HepG2 (cell line): Measurements from ENCODE around the gene ZNF3. TPM values are rescaled to one million over a fixed set of nuclear protein-coding genes. Genes with fewer than 3 reads are reported as not detected.

ENCODE experiments used
- ATF1 ChIP-seq: IDR thresholded peaks from 2 replicates; pipeline ENCODE4 v1.6.1; 2016; ENCODE audit warnings: mild to moderate bottlenecking, control low read depth
- BRCA1 ChIP-seq: sonication (generic); formaldehyde crosslinking; IDR thresholded peaks from 2 replicates; pipeline ENCODE4 v1.4.0; 2020; ENCODE audit warnings: missing genetic modification reagents
- GFI1 ChIP-seq: sonication (generic); formaldehyde crosslinking; IDR thresholded peaks from 2 replicates; pipeline ENCODE4 v1.5.0; 2020; ENCODE audit warnings: missing genetic modification reagents, mild to moderate bottlenecking, borderline replicate concordance
- HNRNPK ChIP-seq: fragments of 200-400 bp; formaldehyde crosslinking; IDR thresholded peaks from 2 replicates; pipeline ENCODE4 v1.6.1; 2018; ENCODE audit warnings: low read length, low read depth, moderate library complexity, mild to moderate bottlenecking; ENCODE audit not compliant: poor library complexity, severe bottlenecking
- HOXD1 ChIP-seq: sonication (generic); formaldehyde crosslinking; IDR thresholded peaks from 2 replicates; pipeline ENCODE4 v1.5.0; 2020; ENCODE audit warnings: missing genetic modification reagents
- KDM6A ChIP-seq: IDR thresholded peaks from 2 replicates; pipeline ENCODE4 v1.6.1; 2016; ENCODE audit warnings: low read depth
- KLF9 ChIP-seq: IDR thresholded peaks from 2 replicates; pipeline ENCODE4 v1.6.1; 2016; ENCODE audit warnings: low read depth
- NR3C1 ChIP-seq: sonication (generic); formaldehyde crosslinking; IDR thresholded peaks from 2 replicates; pipeline ENCODE4 v1.4.0; 2020; ENCODE audit warnings: missing genetic modification reagents
- PHF20 ChIP-seq: sonication (generic); formaldehyde crosslinking; IDR thresholded peaks from 2 replicates; pipeline ENCODE4 v1.5.0; 2020; ENCODE audit warnings: mild to moderate bottlenecking, missing genetic modification reagents
- POLR2AphosphoS5 ChIP-seq: IDR thresholded peaks from 2 replicates; pipeline ENCODE4 v1.6.1; 2012; ENCODE audit warnings: low read depth, low read length
- REST ChIP-seq, 2 experiments: IDR thresholded peaks; 2 replicates each; pipeline ENCODE4 v1.6.1; 2011 to 2012; ENCODE audit warnings: low read length in 2 of 2, borderline replicate concordance in 1 of 2, low read depth in 1 of 2, mild to moderate bottlenecking in 1 of 2, moderate library complexity in 1 of 2
- RORA ChIP-seq: sonication (generic); formaldehyde crosslinking; IDR thresholded peaks from 2 replicates; pipeline ENCODE4 v1.5.0; 2020; ENCODE audit warnings: mild to moderate bottlenecking, missing genetic modification reagents, moderate library complexity
- SAFB2 ChIP-seq: sonication (generic); formaldehyde crosslinking; IDR thresholded peaks from 2 replicates; pipeline ENCODE4 v1.5.1; 2020; ENCODE audit warnings: missing genetic modification reagents, low read depth, mild to moderate bottlenecking, borderline replicate concordance
- TBX3 ChIP-seq: fragments of 450-650 bp; IDR thresholded peaks from 2 replicates; pipeline ENCODE4 v1.6.1; 2017; ENCODE audit warnings: antibody characterized with exemption, mild to moderate bottlenecking, inconsistent platforms, borderline replicate concordance
- YEATS4 ChIP-seq: sonication (generic); formaldehyde crosslinking; IDR thresholded peaks from 2 replicates; pipeline ENCODE4 v1.4.0; 2020; ENCODE audit warnings: missing genetic modification reagents, borderline replicate concordance
- ZMAT3 ChIP-seq: sonication (generic); formaldehyde crosslinking; conservative IDR thresholded peaks from 2 replicates; pipeline ENCODE4 v1.7.0; 2021; ENCODE audit warnings: missing genetic modification reagents
- ZNF235 ChIP-seq: sonication (generic); formaldehyde crosslinking; IDR thresholded peaks from 2 replicates; pipeline ENCODE4 v1.8.1; 2023; ENCODE audit warnings: mild to moderate bottlenecking, missing genetic modification reagents, borderline replicate concordance
- ZNF484 ChIP-seq: sonication (generic); formaldehyde crosslinking; IDR thresholded peaks from 2 replicates; pipeline ENCODE4 v1.5.1; 2020; ENCODE audit warnings: mild to moderate bottlenecking, low read depth, missing genetic modification reagents, borderline replicate concordance
- ZNF549 ChIP-seq: sonication (generic); formaldehyde crosslinking; IDR thresholded peaks from 2 replicates; pipeline ENCODE4 v1.5.0; 2020; ENCODE audit warnings: missing genetic modification reagents
- ZNF713 ChIP-seq: sonication (generic); formaldehyde crosslinking; IDR thresholded peaks from 2 replicates; pipeline ENCODE4 v1.4.0; 2020; ENCODE audit warnings: mild to moderate bottlenecking, missing genetic modification reagents
- polyA plus RNA-seq, 8 experiments: library from polyadenylated mRNA; depleted of rRNA in 3 of 8; stranded (reverse) in 7 of 8; unstranded in 1 of 8; fragments of >200 nt; fragmentation: Illumina TruSeq in 4 of 8; extraction: Trizol in 4 of 8; gene quantifications; 2 replicates each; pipeline versions ENCODE4 v1.2.1 to v1.2.3, GENCODE V29; 2011 to 2016; ENCODE audit warnings: low read depth in 4 of 8, missing spikeins in 1 of 8, mixed read lengths in 1 of 8; ENCODE audit not compliant: insufficient read depth in 1 of 8
- total RNA-seq, 5 experiments: library from RNA; depleted of rRNA; stranded (reverse); fragments of >200 nt; fragmentation: Illumina TruSeq; extraction: Trizol; gene quantifications; 2 replicates each; pipeline ENCODE4 v1.2.3, GENCODE V29; 2016; ENCODE audit warnings: low read depth in 1 of 5
- TF ChIP-seq, protein P1 (sequence below): IDR thresholded peaks from 2 replicates; pipeline ENCODE4 v1.6.1; 2016; ENCODE audit warnings: missing biosample characterization, missing genetic modification reagents, low read depth
- TF ChIP-seq, protein P2 (sequence below): sonication (generic); formaldehyde crosslinking; IDR thresholded peaks from 2 replicates; pipeline ENCODE4 v1.8.0; 2022; ENCODE audit warnings: missing genetic modification reagents, mild to moderate bottlenecking, borderline replicate concordance

The ZNF3 gene
- total and polyA plus RNA-seq, 2 of the 13 experiments (the other 11 are each of a cell fraction or from before 2014, with no cell fraction given), result 33.7 to 56.9 TPM

DNA sequence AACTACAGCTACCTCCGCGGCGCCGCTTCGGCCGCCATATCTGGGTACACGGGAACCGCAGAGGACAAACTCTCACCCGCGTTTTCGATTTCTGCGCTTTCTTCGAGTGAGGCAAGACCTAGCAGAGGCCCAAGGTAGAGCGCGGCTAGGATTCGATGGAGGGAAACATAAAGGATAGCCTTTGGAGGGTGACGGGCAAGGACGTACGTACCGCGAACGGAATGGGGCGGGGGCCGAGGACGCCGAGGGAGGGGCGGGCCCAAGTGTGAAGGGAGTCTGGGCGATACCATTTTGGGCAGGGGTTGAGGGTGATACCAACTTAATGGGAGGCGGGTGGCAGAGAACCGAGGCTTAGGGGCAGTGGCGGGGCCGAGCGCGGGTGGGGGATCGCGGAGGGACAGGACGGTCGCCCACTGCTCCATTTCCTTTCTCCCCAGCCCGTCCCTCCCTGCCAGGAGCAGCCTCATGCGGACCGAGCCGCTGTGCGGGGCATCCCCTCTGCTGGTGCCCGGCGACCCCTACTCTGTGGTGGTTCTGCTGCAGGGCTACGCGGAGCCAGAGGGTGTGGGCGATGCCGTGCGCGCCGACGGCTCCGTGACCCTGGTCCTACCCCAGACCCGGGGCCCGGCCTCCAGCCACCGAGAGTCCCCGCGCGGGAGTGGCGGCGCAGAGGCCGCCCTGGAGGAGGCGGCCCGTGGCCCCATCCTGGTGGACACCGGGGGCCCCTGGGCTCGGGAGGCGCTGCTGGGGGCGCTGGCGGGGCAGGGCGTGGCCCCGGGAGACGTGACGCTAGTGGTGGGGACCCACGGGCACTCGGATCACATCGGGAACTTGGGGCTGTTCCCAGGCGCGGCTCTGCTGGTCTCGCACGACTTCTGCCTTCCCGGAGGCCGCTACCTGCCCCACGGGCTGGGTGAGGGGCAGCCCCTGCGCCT is 45.7 kb upstream of the ZNF3 start, which contains the start of gene MBLAC1 (continued):
- TF ChIP-seq PHF20 (CRISPR knock-in tag) (peak; percentile 69; the same call in 1 of the 2 replicates), YEATS4 (peak; percentile 61; the same call in 1 of the 2 replicates), HOXD1 (CRISPR knock-in tag) (peak; percentile 19; the same call in 1 of the 2 replicates), GFI1 (CRISPR knock-in tag) (no peak; the same call in 1 of the 2 replicates), KLF9 (CRISPR knock-in tag) (no peak), ZNF549 (CRISPR knock-in tag) (no peak), KDM6A (CRISPR knock-in tag) (no peak), NR3C1 (CRISPR knock-in tag) (no peak), BRCA1 (CRISPR knock-in tag) (peak; percentile 79; the same call in 1 of the 2 replicates), SAFB2 (CRISPR knock-in tag) (no peak), RORA (CRISPR knock-in tag) (no peak), POLR2AphosphoS5 (peak; percentile 94), REST (IDR thresholded peaks at IDR 0.05; ENCODE audit: borderline replicate concordance in 1 of 2, low read depth in 1 of 2, low read length in 2 of 2) (peak in 1 of 2 experiments; percentile 22; a peak in 1 of 4 replicates), HNRNPK (peak; percentile 57), ZMAT3 (CRISPR knock-in tag) (0 out of 2 replicates have a peak, but pooled peaks have one; percentile 15), ZNF235 (peak; percentile 33; the same call in 1 of the 2 replicates), ZNF484 (CRISPR knock-in tag) (no peak), ATF1 (CRISPR knock-in tag) (peak; percentile 31; the same call in 1 of the 2 replicates), ZNF713 (CRISPR knock-in tag) (0 out of 2 replicates have a peak, but pooled peaks have one; percentile 7), TBX3 (0 out of 2 replicates have a peak, but pooled peaks have one; percentile 27)
- TF ChIP-seq, protein P1, sequence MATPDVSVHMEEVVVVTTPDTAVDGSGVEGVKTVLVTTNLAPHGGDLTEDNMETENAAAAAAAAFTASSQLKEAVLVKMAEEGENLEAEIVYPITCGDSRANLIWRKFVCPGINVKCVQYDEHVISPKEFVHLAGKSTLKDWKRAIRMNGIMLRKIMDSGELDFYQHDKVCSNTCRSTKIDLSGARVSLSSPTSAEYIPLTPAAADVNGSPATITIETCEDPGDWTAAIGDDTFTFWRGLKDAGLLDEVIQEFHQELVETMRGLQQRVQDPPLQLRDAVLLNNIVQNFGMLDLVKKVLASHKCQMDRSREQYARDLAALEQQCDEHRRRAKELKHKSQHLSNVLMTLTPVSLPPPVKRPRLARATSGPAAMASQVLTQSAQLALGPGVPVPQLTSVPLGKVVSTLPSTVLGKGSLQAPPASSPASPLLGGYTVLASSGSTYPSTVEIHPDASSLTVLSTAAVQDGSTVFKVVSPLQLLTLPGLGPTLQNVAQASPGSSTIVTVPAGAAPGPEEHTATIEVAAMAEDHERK (CRISPR knock-in tag), result peak; percentile 66; the same call in 1 of the 2 replicates
- TF ChIP-seq, protein P2, sequence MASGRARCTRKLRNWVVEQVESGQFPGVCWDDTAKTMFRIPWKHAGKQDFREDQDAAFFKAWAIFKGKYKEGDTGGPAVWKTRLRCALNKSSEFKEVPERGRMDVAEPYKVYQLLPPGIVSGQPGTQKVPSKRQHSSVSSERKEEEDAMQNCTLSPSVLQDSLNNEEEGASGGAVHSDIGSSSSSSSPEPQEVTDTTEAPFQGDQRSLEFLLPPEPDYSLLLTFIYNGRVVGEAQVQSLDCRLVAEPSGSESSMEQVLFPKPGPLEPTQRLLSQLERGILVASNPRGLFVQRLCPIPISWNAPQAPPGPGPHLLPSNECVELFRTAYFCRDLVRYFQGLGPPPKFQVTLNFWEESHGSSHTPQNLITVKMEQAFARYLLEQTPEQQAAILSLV (CRISPR knock-in tag), result peak; percentile 63
